HEK293 (cell line): ENCODE measurements around the gene BBS10.

Experiments
- CTCF ChIA-PET: fragments of 350-600 bp; formaldehyde crosslinking; extraction: SDS; loops from one replicate; lab custom pipeline; 2021; ENCODE audit warnings: antibody characterized with exemption; lab: Yijun Ruan, JAX
- POLR2A ChIA-PET: fragments of 300-600 bp; formaldehyde crosslinking; extraction: SDS; loops from one replicate; lab custom pipeline; 2020; ENCODE audit warnings: antibody characterized with exemption, inconsistent platforms; lab: Yijun Ruan, JAX
- H3K27ac ChIP-seq: fragments of 200-500 bp; sonication (Bioruptor generic); 2 replicates; pipeline ENCODE4 v1.5.1; 2014; ENCODE audit warnings: low read depth, low read length, control low read depth, inconsistent platforms; ENCODE audit errors: extremely low read depth
- H3K36me3 ChIP-seq, 2 experiments: fragments of 200-500 bp in 1 of 2; sonication (Bioruptor generic) in 1 of 2; 1 replicate in 1 of 2; 2 replicates in 1 of 2; pipeline ENCODE4 v1.5.1; 2014 to 2017; ENCODE audit warnings: inconsistent platforms in 2 of 2, low read length in 2 of 2; ENCODE audit not compliant: control insufficient read depth in 2 of 2, insufficient read depth in 1 of 2
- H3K4me1 ChIP-seq: fragments of 200-500 bp; sonication (Bioruptor generic); 2 replicates; pipeline ENCODE4 v1.5.1; 2014; ENCODE audit warnings: mild to moderate bottlenecking, low read length, inconsistent platforms; ENCODE audit not compliant: control insufficient read depth, insufficient read depth
- H3K4me3 ChIP-seq: 2 replicates; pipeline ENCODE4 v1.5.1; 2011; ENCODE audit warnings: low read depth, mild to moderate bottlenecking, control low read depth, low read length, moderate library complexity
- H3K9me3 ChIP-seq: fragments of 200-500 bp; sonication (Bioruptor generic); 2 replicates; pipeline ENCODE4 v1.5.1; 2014; ENCODE audit warnings: low read depth, low read length, inconsistent platforms; ENCODE audit not compliant: control insufficient read depth, insufficient read depth
- GLIS2 ChIP-seq: fragments of 450-650 bp; formaldehyde crosslinking; IDR thresholded peaks from 2 replicates; pipeline ENCODE4 v1.5.1; 2016; ENCODE audit warnings: missing biosample characterization, missing genetic modification characterization
- HIC1 ChIP-seq: fragments of 450-650 bp; formaldehyde crosslinking; IDR thresholded peaks from 2 replicates; pipeline ENCODE4 v1.5.1; 2016; ENCODE audit warnings: missing biosample characterization, missing genetic modification characterization
- KLF8 ChIP-seq: fragments of 450-650 bp; formaldehyde crosslinking; IDR thresholded peaks from 2 replicates; pipeline ENCODE4 v1.5.1; 2016; ENCODE audit warnings: missing biosample characterization, missing genetic modification characterization
- OVOL3 ChIP-seq: fragments of 450-650 bp; formaldehyde crosslinking; IDR thresholded peaks from 2 replicates; pipeline ENCODE4 v1.5.1; 2016; ENCODE audit warnings: missing biosample characterization, missing genetic modification characterization
- PRDM10 ChIP-seq: fragments of 450-650 bp; formaldehyde crosslinking; IDR thresholded peaks from 2 replicates; pipeline ENCODE4 v1.5.1; 2016; ENCODE audit warnings: missing biosample characterization, missing genetic modification characterization
- ZBTB1 ChIP-seq: fragments of 450-650 bp; formaldehyde crosslinking; IDR thresholded peaks from 2 replicates; pipeline ENCODE4 v1.5.1; 2016; ENCODE audit warnings: missing biosample characterization, missing genetic modification characterization
- ZBTB21 ChIP-seq: fragments of 450-650 bp; formaldehyde crosslinking; IDR thresholded peaks from 2 replicates; pipeline ENCODE4 v1.5.1; 2017; ENCODE audit warnings: missing biosample characterization, missing genetic modification characterization
- ZBTB8A ChIP-seq: fragments of 450-650 bp; formaldehyde crosslinking; IDR thresholded peaks from 2 replicates; pipeline ENCODE4 v1.5.1; 2016; ENCODE audit warnings: missing biosample characterization, missing genetic modification characterization
- ZNF121 ChIP-seq: fragments of 450-650 bp; formaldehyde crosslinking; IDR thresholded peaks from 2 replicates; pipeline ENCODE4 v1.5.1; 2016; ENCODE audit warnings: missing biosample characterization, missing genetic modification characterization
- ZNF133 ChIP-seq: fragments of 450-650 bp; formaldehyde crosslinking; IDR thresholded peaks from 2 replicates; pipeline ENCODE4 v1.5.1; 2016; ENCODE audit warnings: missing biosample characterization, missing genetic modification characterization
- ZNF146 ChIP-seq: fragments of 450-650 bp; formaldehyde crosslinking; IDR thresholded peaks from 2 replicates; pipeline ENCODE4 v1.5.1; 2016; ENCODE audit warnings: missing biosample characterization, missing genetic modification characterization
- ZNF155 ChIP-seq: fragments of 450-650 bp; formaldehyde crosslinking; IDR thresholded peaks from 2 replicates; pipeline ENCODE4 v1.5.1; 2016; ENCODE audit warnings: missing biosample characterization, missing genetic modification characterization
- ZNF221 ChIP-seq: fragments of 450-650 bp; formaldehyde crosslinking; IDR thresholded peaks from 2 replicates; pipeline ENCODE4 v1.5.1; 2017; ENCODE audit warnings: missing biosample characterization, missing genetic modification characterization, borderline replicate concordance
- ZNF398 ChIP-seq: fragments of 450-650 bp; formaldehyde crosslinking; IDR thresholded peaks from 2 replicates; pipeline ENCODE4 v1.5.1; 2017; ENCODE audit warnings: missing biosample characterization, missing genetic modification characterization
- ZNF501 ChIP-seq: fragments of 450-650 bp; formaldehyde crosslinking; IDR thresholded peaks from 2 replicates; pipeline ENCODE4 v1.5.1; 2016; ENCODE audit warnings: missing biosample characterization, missing genetic modification characterization
- ZNF555 ChIP-seq: fragments of 450-650 bp; formaldehyde crosslinking; conservative IDR thresholded peaks from 2 replicates; pipeline ENCODE4 v1.5.1; 2017; ENCODE audit warnings: missing biosample characterization, mild to moderate bottlenecking, missing genetic modification characterization, inconsistent platforms
- ZNF580 ChIP-seq: fragments of 450-650 bp; formaldehyde crosslinking; IDR thresholded peaks from 2 replicates; pipeline ENCODE4 v1.5.1; 2016; ENCODE audit warnings: missing biosample characterization, missing genetic modification characterization
- ZNF677 ChIP-seq: fragments of 450-650 bp; IDR thresholded peaks from 2 replicates; pipeline ENCODE4 v1.5.0; 2018; ENCODE audit warnings: missing biosample characterization, mild to moderate bottlenecking, missing genetic modification characterization, moderate library complexity
- ZNF692 ChIP-seq: fragments of 450-650 bp; formaldehyde crosslinking; IDR thresholded peaks from 2 replicates; pipeline ENCODE4 v1.5.1; 2016; ENCODE audit warnings: missing biosample characterization, missing genetic modification characterization
- ZNF707 ChIP-seq: fragments of 450-650 bp; formaldehyde crosslinking; IDR thresholded peaks from 2 replicates; pipeline ENCODE4 v1.5.1; 2016; ENCODE audit warnings: missing biosample characterization, missing genetic modification characterization
- ZNF791 ChIP-seq: fragments of 450-650 bp; formaldehyde crosslinking; IDR thresholded peaks from 2 replicates; pipeline ENCODE4 v1.5.1; 2016; ENCODE audit warnings: missing biosample characterization, missing genetic modification characterization
- ZNF830 ChIP-seq: fragments of 450-650 bp; IDR thresholded peaks from 2 replicates; pipeline ENCODE4 v1.5.0; 2018; ENCODE audit warnings: missing biosample characterization, missing genetic modification characterization, low read depth, mild to moderate bottlenecking, moderate library complexity
- TF ChIP-seq, protein P1 (sequence below): fragments of 450-650 bp; formaldehyde crosslinking; IDR thresholded peaks from 2 replicates; pipeline ENCODE4 v1.5.1; 2016; ENCODE audit warnings: missing biosample characterization, missing genetic modification characterization

The BBS10 gene

DNA sequence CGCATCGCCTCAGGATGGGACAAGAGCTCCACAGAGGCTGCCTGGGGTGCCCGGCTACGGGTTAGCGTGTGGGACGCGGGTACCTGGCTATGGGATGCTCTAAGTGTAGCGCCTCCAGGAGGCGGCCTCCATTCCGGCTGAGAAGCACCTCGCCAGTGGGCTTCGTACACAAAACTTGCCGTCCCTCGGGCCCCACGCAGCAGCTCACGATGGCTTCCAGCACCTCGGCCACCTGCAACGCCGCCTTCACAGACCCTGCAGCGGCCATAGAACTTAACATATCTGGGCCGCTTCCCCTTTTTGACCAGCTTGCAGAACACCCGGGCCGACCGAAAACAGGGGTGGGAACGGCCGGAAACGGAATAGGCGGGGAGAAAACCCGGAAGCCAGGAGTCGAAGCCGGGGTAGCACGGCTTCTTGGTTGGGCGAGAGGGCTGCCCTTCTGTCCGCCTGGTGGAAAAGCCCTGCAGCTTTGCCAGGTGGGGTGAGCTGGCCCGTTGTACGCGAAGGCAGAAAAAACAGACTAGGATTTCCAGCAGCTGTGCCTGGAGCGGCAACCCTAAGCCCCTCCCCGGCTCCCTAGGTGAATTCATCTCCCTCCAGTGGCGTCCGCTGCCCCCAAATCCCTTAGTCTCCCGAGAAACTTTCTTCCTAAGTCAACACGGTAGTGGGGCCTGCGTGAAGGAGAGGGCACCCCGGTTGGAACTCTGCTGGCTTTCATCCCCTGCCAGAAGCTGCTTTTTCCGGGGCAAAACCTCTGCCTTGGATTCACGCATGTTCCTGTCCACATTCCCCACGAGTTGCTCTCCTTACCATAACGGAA, at the start of gene BBS10:
BBS10 (minus strand) TSS at position 337 of the 823 bp plus-strand sequence; CDS start at position 280, 57 bp downstream.
- ChIA-PET CTCF (interaction anchor here (0.6 to 1.6 kb wide), 16 partner anchors 12 to 1392 kb away, joined by 3 to 10 read pairs (median 4); no protein-coding TSS in a partner anchor), POLR2A (interaction anchor here (0.6 to 1.7 kb wide), 5 partner anchors 33 to 317 kb away, joined by 3 to 7 read pairs (median 4); partner anchors contain the start of genes NAP1L1 and PHLDA1)
- H3K36me3 ChIP-seq = peaks cover 0 to 6% of the 10 kb centered on the region in 2 experiments; a peak in 1 of 3 replicates
- peaks cover 5% of the 10 kb centered on the region; the same call in 1 of the 2 replicates for H3K4me1 ChIP-seq
- H3K9me3 ChIP-seq = no peaks in the 10 kb centered on the region
- H3K4me3 ChIP-seq = peak within 1 kb of the TSS; percentile 98
- peak within 1 kb of the TSS; percentile 78 for H3K27ac ChIP-seq
- TF ChIP-seq ZNF221 (tag by site-specific recombination) (no peak), OVOL3 (tag by site-specific recombination) (no peak), ZNF398 (tag by site-specific recombination) (peak; percentile 45; the same call in 1 of the 2 replicates), ZNF121 (tag by site-specific recombination) (peak; percentile 35; the same call in 1 of the 2 replicates), ZBTB21 (tag by site-specific recombination) (no peak), ZNF830 (tag by site-specific recombination) (no peak), ZNF707 (tag by site-specific recombination) (no peak), ZBTB8A (peak; percentile 87), ZNF155 (tag by site-specific recombination) (no peak), PRDM10 (tag by site-specific recombination) (peak; percentile 97), ZNF501 (peak; percentile 98), ZNF555 (no peak), ZBTB1 (tag by site-specific recombination) (no peak), KLF8 (tag by site-specific recombination) (peak; percentile 54; the same call in 1 of the 2 replicates), GLIS2 (tag by site-specific recombination) (peak; percentile 58; the same call in 1 of the 2 replicates), ZNF791 (tag by site-specific recombination) (no peak), ZNF692 (tag by site-specific recombination) (peak; percentile 76), ZNF580 (tag by site-specific recombination) (peak; percentile 99), ZNF146 (tag by site-specific recombination) (no peak), ZNF677 (tag by site-specific recombination) (no peak), ZNF133 (tag by site-specific recombination) (no peak), HIC1 (tag by site-specific recombination) (peak; percentile 58; the same call in 1 of the 2 replicates)
- TF ChIP-seq, protein P1, sequence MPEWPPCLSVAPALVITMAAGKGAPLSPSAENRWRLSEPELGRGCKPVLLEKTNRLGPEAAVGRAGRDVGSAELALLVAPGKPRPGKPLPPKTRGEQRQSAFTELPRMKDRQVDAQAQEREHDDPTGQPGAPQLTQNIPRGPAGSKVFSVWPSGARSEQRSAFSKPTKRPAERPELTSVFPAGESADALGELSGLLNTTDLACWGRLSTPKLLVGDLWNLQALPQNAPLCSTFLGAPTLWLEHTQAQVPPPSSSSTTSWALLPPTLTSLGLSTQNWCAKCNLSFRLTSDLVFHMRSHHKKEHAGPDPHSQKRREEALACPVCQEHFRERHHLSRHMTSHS = no peak
